ENCODE data around the gene SLC5A12.

The SLC5A12 gene, protein sequence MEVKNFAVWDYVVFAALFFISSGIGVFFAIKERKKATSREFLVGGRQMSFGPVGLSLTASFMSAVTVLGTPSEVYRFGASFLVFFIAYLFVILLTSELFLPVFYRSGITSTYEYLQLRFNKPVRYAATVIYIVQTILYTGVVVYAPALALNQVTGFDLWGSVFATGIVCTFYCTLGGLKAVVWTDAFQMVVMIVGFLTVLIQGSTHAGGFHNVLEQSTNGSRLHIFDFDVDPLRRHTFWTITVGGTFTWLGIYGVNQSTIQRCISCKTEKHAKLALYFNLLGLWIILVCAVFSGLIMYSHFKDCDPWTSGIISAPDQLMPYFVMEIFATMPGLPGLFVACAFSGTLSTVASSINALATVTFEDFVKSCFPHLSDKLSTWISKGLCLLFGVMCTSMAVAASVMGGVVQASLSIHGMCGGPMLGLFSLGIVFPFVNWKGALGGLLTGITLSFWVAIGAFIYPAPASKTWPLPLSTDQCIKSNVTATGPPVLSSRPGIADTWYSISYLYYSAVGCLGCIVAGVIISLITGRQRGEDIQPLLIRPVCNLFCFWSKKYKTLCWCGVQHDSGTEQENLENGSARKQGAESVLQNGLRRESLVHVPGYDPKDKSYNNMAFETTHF

DNA sequence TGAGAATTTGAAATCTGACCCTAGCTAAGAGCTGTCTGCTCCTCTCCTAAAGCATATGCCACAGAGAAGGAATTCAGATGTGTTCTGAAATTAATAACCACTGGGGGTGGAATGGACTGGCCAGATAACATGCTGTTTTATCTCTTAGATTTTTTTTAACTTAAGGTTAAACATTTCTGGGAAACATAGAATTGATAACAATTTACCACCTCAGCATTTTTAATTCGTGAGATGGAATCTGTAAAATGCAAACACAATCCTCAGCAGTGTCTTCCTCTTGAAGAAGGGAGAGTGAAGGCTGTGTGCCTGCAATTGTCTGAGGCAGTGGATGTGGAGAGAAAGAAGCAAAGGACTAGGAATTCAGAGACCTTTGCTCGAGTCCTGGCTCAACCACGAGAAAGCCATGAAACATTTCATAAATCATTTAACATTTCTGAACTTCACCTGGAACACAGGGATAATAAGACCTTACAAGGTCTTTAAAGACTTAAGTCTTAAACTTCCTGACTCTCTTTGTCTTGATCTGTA, at the start of gene SLC5A12:
Gene SLC5A12 (minus strand): TSS at position 113 of the 528 bp plus-strand sequence. CDS start 346 bp downstream, outside the sequence.
- no peak for DNase-seq

DNA sequence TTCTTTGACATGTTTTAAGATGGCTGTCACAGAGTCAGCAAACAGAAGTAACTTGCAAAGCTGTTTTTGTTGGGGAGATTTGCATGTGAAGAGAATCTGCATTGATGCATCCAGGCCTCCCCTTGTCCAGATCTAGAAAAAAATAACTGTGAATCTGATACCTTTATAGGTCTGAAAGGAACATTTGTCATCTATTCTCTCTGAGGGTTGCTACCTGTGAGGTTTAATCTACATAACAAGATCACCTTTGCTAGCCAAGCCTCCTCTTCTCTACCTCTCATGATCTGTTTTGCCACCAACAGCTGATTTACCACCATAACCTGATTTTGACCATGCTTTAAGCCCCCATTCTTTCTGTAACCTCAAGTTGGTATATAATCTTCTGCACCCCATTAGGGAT, 47.2 kb upstream of the SLC5A12 start:
- DNase-seq: no peak

DNA sequence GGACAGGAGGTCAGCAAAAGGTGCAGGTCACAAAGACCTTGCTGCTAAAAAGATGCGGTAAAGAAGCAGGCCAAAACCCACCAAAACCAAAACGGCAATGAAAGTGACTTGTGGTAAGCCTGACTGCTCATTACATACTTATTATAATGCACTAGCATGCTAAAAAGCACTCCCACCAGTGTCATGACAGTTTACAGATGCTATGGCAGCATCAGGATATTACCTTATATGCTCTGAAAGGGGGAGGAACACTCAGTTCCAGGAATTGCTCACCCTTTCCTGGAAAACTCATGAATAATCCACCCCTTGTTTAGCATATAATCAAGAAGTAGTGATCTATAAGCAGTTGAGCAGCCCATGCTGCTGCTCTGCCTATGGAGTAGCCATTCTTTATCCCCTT, 45.2 kb upstream of the SLC5A12 start:
- no peak for DNase-seq

DNA sequence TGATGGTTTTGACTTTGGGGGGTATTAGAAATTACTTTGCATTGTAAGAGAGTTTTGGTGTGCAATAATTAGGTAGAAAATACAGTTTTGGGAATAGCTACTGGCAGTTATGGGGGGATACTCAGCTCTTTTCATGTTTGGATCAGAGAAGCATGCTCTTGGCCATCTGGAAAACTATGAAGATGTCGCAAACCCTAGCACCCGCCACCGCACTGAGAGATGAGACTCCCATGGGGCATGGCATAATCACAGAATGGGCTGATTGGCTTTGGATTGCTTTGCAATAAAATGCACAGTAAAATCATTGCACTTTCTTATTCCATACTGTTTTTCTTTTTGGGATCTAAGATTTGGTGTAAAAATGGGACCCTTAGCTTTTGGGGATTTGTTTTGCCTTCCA, 43.5 kb upstream of the SLC5A12 start:
- DNase-seq: no peak

DNA sequence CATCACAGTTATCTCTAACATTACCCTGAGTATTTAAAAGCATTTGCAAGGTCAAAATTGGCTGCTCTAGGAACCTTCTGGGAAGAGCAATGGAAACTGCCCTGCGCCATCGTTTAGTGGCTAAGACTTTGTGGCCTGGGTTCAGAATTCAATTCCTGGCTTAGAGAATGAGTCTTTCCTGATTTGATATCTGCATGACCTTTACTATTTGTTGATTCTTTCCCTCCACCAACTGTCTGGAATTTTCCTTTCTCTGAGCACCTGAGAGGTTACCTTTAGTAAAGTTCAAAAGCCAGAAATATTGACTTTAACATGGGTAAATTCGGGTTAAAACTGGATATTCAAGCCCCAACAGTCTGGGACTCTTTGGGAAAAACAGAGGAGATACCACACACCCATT, 43.0 kb upstream of the SLC5A12 start:
- DNase-seq: no peak

DNA sequence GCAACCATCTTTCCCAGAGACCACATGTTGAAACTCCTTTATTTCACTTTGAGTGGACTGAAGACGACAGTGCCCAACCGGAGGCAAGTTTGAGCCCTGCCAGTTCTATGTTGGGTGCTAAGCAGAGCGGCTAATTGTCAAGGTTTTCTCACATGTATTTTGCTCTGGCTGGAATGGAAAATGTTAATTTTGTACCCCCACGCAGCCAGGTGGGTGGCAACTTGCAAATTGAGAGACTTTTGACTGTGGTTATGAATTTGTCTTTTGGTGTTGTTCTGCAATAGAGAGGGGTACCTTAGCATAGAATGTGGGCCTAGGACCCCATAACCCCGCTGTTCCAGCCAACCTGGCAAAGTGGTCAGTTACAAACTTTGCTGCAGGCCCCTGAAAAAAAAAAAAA, 42.5 kb upstream of the SLC5A12 start:
- no peak for DNase-seq

DNA sequence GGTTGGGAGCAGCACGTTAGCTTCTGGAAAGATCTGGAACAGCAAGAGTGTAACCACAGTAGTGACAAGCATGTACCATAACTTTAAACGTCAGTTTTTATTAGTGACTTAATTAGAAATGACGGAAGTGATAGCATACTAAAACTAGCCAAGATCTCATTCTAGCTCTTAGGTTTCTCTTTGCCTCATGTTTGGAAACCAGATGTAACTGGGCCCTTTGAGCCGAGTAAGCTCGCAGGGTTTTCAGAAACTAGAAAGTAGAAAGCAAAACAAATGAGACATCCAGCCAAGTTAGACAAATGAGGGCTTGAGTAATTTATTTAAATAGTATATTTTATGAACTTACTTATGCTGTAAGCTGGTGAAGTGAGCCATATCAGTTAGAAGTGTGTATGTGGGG, 40.2 kb upstream of the SLC5A12 start:
- no peak for DNase-seq

DNA sequence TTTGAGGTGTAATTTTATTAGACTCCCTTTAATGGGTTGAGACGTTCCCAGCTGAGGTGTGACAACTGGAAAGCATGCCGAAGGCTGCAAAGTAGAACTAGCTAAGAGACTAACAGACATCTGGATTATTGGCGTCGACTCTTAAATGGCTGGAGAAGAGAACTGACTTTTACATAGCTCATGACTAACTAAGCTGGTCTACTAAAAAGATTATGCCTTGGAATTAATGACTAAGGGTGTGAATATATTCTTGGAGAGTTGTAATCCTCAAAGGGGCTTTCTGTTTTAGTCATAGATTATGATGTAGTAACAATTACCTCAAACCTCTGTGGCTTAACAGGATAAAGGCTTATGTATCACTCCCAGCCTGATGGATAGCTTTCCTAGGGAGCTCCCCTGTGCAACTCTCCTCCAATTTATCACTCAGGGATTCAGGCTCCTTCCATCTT, 39.5 kb upstream of the SLC5A12 start:
- DNase-seq: no peak

DNA sequence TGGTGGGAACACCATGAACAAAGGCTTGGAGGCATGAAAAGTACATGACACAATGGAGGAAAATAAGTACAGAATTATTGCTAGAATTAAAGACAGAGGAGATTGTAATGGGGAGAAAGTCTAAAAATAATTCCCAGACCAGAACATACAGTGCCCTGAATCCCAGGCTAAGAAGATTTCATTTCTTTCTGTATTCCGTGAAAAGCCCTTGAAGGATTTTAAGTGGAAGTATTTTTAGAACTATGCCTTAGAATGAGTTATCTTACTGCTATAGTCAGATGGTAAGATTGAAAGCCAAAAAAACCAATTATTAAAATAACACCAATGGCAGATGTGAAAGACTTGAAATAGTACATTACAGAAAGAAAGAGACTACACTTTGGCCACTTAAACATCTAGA, 36.1 kb upstream of the SLC5A12 start:
- no peak for DNase-seq

DNA sequence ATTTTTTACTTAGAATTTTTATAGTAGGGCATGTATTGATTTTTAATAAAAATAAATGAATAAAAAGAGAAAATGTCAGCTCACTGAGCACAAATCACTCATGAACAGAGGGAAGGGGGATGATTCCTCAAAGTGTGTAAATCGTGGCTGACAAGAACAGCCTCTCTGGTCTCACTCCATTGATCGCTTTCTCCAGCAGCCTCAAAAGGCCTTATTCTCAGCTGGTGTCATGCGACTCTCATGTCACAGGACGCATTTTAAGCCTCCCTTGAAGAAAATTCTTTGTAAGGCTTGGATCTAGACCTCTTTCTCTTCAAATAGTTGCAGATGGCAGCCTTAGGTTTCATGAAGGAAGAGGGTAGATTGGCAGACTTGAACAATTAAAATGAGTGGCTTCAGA, 33.9 kb upstream of the SLC5A12 start:
- no peak for DNase-seq

DNA sequence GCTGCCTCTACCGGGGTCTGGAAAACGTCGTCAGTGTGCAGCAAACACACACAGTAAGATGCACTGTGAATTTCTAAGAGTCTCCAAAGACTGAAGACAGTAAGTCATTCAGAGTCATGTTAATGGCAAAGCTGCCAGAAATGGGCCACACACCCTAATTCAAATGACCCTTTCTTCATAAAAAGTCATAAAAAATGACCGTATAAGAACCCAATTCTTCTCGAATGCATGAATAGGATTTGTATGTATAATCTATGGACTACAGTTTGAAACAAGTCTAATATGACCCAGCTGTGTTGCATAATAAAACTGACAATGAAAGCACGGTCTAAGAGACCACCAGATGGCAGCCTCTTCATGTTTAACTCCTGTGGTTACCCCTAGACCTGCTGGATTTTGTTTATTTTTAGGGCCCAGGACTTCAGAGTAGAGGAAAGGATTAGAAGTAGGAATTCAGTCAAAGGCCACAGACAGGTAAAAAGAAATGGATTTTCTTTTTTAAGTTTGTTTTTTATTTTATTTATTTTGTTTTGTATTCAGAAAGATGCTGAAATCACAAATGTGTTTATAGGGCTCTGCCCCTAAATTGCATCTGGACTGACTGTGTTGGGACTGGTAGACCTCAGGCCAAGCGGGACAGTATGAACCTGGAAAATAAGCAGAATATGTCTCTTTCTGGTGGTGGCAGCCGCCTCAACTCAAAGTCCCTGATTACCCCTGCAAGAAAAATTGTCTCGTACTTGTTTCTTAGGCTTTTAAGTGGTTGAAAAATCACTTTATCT, 32.1 kb upstream of the SLC5A12 start:
- DNase-seq: peak; percentile 59

DNA sequence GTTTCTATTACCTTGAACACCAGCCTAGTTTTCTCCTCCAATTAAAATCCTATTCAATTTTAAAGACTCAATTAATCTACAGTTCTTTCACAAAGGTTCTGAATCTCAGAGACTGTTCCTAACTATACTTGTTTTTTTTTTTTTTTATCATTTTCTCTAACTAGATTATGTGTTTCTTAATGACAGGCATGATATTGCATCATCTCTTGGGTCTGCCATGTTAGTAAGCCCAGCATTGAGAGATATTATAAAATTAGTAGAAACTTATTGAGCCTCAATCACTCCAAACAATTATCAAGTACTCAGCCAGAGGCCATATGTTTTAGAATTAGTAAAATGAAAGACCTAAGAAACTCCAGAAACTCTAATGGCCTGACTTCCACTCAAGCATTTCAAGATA, 28.1 kb upstream of the SLC5A12 start:
- no peak for DNase-seq

DNA sequence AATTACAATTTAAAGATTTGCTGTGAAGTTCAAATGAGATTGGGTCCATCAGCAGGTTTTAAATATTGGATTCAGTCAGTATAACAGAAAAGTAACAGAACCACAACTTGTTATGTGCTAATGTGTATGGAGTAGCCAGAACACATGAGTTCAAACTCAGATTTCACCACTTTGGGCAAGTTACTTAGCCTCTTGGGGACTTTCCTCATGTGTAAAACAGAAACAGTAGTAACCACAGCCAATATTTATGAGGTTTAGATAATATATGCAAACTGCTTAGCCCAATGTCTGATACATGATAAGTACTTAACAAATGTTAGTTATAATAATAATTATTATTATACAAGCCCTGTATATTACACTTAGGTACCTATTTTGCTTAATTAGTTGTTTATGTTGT, 21.8 kb upstream of the SLC5A12 start:
- DNase-seq: no peak

DNA sequence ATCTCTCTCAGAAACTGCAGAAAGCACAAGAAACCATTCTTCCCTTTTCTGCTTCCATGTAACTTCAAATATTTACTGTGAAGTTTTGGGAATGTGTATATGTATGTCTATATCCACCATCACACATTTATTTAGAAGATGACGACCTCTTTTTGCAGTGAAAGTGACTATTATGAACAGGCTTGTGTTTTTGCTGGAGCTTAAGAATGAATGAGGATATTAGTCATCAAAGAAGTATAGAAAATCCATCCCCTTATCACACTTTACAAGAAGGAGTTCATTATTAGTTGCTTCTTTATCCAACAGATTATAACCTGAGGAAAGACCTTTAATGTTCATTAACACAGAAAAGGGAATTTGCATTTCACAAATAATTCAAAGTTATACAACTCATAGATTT, 21.1 kb upstream of the SLC5A12 start:
- DNase-seq: no peak

DNA sequence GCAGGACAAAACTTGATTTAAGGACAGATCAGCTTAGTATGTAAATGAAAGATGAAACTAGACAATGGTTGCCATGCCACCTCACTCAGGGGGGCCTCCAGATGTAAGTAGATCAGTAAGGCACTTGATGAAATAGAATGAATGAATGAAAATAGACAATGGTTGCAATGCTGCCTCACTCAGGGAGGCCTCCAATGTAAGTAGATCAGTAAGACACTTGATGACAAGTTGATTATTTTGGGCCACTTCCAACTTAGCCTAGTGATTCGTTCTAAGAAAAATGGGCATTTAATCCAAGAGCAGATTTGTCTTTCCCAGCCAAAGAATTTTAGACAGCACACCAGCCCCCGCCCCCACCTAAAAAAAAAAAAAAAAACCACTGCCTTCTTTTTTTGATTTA, 19.2 kb upstream of the SLC5A12 start:
- DNase-seq: no peak

DNA sequence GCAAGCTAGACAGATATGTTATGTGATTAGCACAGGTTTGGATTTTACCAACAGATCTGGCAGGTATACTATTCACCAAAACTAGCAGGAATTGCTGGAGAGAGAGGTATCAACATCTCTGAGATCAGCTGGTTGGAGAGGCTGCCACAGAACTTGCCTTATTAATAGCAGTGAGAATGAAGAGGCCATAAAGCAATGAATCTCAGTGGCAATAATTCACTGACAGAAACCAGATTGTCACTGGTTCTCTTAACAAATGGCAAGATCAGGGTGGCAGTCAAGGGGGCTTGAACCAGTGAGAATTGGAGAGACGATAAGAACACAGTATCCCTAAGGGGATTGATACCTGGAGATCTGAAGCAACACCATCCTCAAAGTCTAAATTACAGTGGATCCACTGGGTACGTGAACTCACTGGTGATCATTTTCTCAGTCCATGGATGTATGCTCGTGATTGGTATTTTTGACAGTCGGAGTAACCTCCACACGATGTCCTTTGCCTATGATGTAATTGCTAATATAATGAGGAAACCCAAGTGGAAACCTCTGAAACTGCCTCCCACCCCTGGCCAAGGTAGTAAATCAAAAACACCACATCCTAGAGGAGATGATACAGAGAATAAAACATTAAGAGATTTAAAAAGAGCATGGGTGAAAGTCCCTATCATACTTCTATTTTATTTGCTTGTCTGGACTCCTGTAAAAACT, 17.7 kb upstream of the SLC5A12 start:
- no peak for DNase-seq

DNA sequence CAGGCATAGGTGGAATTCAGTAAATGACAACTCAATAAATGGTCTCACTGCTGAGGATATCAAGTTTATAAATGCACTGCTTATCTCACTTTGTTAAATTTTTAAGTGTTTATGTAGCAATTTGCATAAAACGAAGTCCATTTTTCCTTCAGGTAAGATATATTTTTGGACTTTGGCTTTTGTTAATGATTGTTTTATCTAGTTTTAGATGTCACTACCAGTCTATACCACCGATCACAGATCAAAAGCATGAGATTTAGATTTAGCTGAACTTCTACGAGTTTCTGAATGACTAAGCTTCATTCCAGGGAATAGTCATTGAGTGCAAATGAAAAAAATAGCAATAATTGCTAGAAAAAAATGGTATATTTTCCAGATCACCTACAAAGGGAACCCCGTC, 12.8 kb upstream of the SLC5A12 start:
- DNase-seq: no peak

DNA sequence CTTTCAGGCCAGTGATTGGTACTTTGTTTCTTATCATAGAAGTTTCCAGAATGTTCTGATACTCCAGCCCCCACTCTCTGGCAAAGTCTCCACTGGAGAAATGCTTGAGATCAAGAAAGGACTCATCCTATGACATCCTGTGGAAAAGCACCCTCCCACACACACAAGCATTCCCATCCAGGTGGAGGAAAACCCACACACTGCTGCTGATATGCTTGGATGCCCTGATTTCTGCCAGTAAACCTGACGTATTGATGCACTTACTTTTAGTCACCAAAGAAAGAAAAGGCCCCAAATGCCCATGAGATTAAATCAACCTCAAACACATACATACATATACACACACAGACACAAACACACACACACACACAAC, 9.2 kb upstream of the SLC5A12 start:
- DNase-seq: no peak

DNA sequence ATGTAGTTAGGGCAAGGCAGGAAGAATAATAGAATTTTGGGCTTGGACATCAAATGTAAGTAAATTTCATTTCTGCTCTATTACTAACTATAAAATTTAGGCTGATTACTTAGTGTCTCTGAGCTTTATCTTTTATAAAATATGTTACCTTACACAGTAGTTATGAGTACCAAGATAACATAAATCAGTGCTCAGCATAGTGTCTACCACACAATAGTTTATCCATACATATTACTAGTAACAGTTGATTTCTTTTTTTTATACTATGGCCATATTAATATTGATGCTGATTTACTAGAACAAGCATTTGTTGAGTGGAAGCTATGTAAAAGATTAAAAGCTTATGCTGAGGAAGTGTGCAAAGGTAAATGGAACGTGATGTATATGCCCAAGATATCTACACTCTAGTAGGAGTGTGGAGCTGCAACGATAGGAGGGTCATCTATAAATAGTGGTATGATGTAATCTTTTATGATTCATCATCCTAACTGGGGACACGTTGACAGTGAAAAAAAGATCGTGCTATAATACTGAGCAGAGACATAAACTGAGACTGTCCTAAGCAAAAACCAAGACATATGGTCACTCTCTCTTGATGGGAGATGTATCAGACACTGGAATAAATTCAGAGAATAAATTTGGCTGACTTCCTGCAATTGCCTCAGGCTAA, 8.7 kb upstream of the SLC5A12 start:
- DNase-seq: no peak

DNA sequence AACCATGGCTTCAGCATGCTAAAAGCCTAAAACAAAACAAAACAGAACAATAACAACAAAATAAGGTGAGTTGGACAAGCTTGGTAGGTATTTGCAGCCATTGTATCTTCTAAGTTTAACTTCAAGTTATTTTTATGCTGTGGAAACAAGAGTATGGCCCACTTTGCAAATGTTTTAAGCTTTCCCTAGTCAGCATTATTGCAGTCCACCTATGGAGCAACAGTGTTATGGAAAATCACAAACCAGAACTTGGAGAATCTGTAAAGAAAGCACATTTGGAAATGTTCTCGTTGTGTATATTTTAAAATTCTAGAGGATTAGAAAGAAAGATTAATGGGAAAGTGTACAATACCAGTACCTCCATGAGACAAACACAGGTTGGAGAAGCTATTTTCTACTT, 7.4 kb upstream of the SLC5A12 start:
- DNase-seq: no peak

DNA sequence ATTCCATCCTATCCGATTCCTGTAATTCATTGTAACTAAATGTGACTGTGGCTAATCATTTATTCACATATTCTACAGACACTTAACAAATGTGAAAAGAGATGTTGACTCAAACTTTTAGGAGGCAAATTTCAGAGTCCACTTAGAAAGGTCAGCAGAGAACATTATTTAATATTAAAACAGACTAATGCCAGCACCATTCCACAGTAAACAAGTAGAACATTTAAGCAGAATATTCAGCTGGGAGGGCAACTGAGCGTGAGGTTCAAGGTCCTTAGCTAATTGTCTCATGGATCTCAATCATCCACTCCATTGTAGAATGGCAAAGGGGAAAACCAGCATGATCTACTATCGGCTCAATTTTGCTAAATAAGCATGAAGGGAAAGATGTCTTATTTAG, 5.1 kb upstream of the SLC5A12 start:
- no peak for DNase-seq

DNA sequence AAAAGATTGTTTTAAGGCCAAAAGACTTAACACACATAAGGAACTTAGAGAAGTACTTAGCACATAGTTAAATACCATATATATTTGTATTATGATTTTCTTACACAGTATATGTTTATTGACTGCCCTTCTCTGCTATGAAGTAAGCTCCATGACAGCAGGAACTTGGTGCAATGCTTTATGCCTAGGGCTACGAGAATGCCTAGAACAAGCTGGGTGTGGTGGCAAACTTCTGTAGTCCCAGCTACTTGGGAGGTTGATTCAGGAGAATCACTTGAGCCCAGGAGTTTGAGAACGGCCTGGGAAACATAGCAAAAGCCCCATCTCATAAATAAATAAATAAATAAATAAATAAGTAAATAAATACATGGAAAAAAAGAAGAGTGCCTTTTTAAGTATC, 1.9 kb downstream of the SLC5A12 start:
- DNase-seq: no peak

All from islet precursor cell (in vitro differentiated cells).